HG03097 (cell line): ENCODE measurements around the gene VTN.

ENCODE experiments used
- ATAC-seq: cut with Tn5 transposase; IDR thresholded peaks from one replicate; pipeline ENCODE4 v1.9.1; 2021; ENCODE audit not compliant: unreplicated experiment, low FRiP score

VTN gene, protein sequence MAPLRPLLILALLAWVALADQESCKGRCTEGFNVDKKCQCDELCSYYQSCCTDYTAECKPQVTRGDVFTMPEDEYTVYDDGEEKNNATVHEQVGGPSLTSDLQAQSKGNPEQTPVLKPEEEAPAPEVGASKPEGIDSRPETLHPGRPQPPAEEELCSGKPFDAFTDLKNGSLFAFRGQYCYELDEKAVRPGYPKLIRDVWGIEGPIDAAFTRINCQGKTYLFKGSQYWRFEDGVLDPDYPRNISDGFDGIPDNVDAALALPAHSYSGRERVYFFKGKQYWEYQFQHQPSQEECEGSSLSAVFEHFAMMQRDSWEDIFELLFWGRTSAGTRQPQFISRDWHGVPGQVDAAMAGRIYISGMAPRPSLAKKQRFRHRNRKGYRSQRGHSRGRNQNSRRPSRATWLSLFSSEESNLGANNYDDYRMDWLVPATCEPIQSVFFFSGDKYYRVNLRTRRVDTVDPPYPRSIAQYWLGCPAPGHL

DNA sequence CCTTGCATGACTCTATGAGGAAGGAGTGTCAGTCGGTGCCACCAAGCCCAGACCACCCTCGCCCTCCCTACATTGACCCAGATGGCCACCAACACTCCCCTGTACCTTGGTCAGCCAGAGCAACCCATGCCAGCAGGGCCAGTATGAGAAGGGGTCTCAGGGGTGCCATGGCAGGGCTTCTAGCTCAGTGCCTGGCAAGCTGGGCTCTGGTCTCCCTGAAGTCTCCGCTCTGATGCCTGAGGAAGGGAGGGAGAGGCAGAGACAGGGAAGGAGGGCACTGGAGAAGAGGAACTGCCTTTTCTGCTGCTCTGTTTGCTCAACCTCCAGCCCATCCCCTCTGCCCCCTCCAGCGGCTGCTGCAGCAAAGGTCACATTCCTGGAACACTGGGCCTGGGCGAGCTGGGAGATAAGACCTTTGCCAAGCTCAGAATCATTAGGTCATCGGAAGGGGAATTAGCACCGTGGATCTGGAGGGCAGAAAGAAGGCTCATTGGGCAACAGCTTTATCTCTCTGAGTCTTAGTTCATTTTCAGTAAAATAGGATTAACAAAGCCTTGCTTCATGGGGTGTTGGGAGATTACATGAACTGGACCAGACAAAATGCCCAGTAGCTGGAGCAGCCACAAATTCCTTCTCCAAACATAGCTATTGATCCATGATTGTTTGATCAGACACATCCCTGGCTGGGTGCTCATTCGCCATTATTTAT is at the start of gene VTN:
TSS of gene VTN (minus strand) at position 273 of the 709 bp plus-strand sequence. CDS start at position 169, 104 bp downstream.
- no peak for ATAC-seq

DNA sequence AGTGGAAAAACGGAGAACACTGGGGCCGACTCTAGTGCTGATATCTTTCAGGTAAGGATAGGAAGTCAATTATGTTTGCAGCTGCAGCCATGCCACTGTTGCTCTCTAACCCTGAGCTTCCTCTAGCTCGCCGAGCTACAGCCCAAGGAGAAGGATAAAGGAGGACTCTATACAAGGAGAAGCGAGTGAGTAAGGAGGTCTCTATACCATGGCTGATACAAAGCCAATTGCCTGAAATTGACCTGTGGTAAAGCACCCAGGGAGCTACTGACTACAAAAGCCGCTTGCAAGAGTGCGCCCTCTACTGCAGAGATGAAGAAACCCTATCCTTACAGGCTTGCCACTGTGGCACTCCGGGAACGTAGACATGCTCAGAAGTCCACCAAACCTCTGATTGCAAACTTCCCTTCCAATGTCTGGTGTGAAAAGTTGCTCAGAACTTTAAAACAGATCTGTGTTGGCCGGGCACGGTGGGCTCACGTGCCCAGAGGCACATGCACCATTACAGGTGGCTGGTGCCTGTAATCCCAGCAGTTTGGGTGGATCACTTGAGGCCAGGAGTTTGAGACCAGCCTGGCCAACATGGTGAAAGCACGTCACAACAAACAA is 46.7 kb upstream of the VTN start:
- no peak for ATAC-seq

DNA sequence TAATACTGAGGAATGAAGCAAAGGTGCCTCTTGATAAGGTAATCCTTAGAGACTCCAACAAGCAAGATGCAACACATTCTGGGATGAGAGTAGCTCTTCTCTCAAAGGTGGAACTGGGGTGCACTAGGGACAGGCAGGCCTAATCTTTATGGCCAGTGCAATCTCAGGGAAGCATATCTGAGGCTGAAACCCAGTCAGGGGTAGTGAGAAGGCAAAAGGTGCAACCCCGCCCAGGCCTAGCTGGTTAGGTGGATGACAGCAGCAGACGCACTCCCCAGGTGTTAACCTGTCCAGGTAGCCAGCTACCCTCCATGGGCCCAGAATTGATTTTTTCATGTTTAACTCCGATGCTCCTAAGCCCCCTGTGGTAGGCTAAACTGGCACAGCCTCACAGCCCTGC is 45.8 kb upstream of the VTN start:
- ATAC-seq: no peak

DNA sequence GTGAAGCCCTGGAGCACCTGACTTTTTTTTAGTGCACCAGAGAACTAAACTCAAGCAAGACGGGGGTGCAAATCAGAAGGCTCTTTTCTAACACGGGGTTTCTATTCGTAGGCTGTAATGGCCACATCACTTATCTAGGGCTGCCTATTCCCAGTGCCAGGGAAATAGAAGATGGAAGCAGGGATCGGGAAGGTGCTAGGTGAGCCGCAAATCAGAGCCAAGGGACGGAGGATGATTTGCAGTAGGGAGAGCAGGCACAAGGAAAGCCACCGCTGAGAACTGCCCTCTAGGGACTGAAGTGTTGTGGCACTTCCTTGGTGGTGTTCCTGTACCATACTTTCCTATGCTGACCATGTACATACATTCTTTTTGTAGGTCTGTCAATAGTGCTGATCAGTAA is 43.7 kb upstream of the VTN start:
- no peak for ATAC-seq

DNA sequence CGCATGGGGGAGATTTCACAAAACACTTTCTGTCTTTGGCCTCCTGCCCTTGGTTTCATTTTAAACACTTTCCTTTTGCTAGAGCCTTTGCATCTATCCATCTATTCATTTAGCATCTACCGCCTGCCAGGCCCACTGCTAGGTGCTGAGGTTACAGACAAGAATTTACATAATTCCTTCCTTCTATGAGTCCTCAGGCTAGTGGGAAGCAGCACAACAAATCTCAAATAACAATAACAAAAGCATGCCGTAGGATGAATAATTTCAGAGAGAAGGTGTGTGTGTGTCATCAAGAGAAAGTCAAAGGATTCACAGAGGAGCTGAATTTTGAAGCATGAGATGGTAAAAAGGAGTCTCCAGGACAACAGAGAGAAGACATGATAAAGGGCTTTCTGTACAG is 42.0 kb upstream of the VTN start:
- ATAC-seq: no peak

DNA sequence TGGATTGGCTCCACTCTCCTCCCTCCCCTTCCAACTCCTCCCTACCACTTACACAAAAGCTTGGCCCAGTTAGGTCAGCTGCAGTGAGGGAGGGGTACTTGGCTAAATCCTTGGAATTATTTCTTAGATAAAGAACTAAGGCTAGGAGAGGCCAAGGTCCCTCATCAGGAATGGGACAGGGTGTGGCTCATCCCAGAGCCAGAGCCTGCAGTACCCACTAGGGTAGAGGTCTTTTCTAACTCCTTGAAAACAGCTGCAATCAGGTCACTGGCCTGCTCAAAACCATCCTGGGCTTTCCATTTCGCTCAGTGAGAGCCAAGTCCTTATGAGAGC is 37.8 kb upstream of the VTN start:
- no peak for ATAC-seq

DNA sequence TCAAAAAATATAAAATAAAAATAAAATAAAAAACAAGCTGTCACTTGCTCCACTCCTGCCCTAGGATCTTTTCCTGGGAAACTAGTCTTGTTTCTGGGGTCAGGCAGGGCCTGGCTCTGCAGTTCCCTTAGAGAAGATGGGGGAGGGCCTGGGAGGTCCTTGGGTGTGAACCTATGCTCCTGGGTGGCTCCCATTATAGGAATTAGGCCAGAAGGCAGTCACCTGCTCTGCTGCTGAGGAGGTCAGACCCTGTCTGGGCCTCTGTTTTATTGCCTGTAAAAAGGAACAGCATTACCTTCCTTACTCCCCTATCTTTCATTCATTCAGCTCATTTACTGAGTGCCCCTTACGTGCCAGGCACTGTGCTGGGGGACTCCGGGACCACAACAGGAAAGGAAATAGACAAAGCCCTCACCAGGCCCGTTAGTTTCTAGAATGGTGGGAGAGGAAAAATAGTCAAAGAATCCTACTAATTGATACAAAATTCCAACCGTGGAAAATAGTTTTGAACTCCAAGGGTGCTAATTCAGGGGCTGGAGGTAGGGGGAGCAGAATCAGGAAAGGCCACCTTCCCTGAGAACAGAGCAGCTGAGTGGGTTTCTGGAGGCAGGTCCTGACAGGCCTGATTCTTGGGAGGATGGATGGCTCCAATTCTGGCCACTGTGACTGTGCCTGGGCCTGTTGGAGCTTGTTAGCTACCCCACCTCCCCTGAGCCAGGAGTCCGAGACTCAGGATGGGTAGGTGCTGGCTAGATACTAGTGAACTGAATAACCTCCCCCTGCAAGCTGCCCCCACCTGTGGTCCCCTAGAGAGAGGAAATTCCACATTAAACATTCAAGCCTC is 37.2 kb upstream of the VTN start:
- no peak for ATAC-seq

DNA sequence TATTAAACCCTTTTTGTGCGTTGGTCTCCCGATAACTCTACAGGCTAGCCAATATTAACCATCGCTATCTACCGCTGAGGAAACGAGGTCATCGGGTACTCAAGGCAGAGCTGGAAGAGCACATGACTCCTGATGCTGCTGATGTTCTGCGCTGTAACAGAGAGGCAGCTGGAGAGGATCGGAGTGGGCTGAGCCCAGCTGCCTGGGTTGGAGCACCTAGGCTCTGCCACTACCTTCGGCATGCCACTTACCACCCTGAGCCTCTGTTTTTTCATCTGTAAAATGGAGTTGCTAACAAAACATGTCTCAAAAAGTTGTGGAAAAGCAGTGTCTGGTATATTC is 36.3 kb upstream of the VTN start:
- no peak for ATAC-seq

DNA sequence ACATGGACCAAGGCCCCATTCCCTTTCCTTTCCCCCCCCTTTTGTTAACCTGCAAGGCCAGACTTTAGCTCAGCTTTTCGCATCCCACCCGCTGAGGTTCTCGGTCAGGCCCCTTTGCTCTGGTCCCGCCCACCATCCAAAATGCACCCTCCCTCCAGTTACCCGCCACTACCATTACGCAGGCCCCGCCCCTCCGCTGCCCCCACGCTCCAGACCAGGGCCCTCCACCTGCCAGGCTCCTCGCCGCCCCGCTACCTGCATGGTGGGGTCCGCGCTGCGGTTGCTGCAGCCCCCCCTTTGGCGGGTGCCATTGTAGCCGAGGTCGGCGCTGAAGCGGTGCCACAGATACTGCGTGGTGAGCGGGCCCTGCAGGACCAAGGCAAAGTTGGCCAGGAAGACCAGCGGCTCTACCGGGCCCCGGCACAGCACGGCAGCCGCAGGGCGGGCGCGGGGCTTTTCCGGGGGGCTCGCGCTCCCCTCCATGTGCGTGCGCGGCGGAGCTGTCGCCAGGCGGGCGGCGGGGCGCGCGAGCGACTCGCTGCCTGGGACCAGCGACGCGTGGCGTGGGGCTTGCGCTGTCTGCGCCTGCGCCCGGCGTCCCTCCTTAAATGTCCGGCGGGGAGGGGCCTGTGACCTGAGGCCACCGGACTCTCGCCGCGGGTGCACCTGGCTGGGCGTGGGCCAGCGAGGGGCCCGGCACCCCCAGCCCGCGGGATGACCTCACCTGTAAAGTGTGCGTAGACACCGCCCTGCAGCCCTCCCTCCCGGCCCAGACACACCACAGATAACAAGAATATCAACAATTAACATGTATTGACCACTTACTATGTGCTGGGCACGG is 35.7 kb upstream of the VTN start, which contains the start of gene SLC46A1:
TSS of gene SLC46A1 (minus strand) at position 581 of the 841 bp plus-strand sequence. CDS start at position 483, 98 bp downstream.
- ATAC-seq: peak; percentile 41

DNA sequence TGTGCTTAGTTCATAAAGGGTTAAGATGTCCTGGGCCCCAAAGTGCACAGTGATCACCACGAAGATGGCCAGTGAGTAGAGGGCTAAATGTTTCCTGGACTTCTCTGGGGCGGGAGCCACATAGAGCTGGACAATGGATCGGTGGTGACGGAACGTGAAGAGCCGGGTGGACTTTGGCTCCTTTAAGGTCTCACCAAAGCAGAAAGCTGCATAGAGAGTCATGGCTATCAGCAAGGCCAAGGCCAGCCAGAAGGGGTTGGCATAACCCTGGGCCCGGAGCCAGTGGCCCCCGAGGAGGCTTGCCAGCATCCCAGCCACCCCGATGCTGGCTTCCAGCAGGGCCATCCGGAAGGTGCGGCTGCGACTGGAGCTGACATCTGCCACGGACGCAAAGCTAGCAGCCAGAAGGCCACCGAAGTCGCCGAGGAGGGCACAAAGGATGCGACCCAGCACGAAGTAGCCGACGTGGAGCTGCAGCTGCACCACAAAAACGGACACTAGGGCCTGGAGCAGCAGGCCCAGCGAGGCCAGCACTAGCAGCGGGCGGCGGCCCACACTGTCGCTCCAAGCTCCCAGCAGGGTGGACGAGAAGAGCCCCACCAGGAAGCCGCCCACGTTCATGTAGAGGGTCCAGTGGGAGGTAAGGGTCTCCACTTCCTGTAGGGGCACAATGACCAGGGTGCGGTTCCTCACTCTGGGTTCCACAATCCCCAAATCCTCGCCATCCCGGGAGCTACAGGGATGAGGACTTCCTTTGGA is 34.9 kb upstream of the VTN start:
- no peak for ATAC-seq

DNA sequence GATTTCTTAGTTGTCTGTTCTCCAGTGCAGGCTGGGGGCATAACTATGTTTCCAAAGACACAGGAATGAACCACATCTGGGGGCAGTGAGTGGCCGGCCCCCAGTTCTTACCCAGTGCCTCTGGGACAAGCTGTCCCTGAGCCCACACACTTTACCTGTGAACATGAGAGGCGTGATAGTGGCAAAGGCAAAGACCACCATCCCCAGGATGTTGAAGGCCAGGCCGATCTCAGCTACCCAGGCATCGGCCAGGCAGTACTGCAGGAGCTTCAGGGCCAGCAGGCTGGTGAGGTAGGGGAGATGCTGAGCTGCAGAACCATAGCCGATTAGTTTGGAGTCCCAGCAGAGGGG is 34.3 kb upstream of the VTN start:
- no peak for ATAC-seq

DNA sequence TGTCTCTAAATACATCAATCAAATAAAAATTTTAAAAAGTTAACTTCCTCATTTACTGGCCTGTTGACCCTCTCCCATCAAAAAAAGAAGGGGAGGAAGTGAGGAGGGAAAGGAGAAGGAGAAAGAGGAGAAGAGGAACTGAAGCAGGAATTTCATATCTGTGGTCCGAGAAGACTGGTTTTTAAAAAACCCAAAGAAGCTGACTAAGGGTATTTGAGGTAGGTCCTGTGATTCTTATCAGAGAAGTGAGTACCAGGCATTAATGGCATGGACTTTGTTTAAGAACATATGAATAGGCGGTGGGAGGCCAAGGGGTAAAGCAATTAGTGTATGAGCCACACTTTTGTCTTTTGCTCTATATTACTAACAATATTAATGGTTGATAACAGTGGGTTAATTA is 33.9 kb upstream of the VTN start:
- ATAC-seq: no peak

DNA sequence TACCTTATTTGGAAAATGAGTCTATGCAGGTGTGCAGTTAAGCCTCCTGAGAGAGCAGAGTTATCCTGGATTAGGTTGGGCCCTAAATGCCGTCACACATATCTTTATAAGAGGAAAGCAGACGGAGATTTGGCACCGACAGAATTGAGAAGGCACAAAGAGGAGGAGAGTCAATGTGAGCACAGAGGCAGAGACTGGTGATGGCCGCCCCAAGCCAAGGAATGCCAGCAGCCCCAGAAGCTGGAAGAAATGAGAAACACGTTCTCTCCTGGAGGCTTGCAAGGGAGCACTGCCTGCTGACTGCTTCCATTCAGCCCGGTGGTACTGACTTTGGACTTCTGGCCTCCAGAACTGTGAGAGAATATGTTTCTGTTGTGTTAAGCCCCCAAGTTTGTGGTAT is 32.7 kb upstream of the VTN start:
- ATAC-seq: no peak

DNA sequence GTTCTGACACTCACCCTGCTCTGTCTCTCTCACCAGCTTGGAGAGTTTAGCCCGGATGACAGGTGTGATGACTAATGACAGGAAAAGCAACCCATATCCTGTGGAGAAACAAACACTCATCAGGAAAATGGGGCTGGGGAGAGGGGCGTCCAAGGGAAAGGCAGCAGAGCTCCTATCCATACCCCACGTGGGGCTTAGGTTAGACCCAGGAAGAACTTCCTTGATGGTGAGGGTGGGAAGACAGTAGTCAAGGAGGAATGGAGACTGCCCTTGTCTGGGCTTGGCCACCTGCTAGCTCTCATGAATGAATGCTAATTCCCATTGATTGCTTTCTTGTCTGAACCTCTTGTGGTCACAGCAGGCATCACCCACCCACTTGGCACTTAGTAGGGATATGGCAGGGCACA is 32.1 kb upstream of the VTN start:
- ATAC-seq: no peak

DNA sequence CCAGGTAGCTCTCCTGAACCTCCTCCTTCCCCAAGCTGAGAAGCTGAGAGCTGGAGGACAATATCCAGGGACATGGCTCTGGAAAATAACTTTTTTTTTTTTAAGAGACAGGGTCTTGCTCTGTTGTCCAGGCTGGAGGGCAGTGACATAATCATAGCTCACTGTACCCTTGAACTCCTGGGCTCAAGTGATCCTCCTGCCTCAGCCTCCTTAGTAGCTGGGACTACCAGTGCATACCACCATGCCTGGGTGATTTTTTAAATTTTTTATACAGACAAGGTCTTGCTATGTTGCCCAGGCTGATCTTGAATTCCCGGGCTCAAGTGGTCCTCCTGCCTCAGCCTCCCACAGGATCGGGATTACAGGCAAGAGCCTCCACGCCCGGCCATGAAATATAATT is 29.7 kb upstream of the VTN start:
- no peak for ATAC-seq

DNA sequence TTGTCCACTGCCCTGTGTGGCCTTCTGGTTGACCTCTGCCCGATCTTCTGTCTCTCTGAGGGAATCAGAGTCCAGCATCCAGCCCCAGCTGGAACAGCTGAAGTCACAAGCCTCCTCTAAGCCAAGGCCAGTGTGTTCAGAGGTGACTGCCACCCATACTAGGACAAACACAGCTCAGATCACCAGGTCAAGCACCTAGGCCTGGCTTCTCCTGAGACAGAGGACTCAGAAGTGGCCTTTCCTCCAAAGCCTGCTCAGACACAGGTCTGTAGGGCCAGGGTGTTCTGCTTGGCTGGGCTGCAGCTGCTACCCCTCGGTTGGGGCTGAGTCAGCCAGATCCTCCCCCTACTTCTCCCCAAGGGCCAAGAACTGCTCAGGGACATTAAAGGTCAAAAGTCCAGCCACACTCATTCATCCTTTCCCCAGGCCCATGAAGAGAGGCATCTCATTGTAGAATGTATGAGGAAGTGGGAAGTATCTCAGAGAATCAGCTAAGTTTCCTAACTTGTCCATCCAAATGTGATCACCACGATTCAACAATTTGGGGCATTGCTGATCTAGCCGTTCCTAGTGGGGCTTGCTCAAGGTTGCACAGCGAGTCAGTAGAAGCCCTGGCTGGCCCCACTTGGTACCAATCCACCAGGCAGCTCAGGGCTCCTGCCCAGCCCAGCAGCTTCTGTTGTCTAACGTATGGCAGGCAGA is 28.3 kb upstream of the VTN start:
- no peak for ATAC-seq

DNA sequence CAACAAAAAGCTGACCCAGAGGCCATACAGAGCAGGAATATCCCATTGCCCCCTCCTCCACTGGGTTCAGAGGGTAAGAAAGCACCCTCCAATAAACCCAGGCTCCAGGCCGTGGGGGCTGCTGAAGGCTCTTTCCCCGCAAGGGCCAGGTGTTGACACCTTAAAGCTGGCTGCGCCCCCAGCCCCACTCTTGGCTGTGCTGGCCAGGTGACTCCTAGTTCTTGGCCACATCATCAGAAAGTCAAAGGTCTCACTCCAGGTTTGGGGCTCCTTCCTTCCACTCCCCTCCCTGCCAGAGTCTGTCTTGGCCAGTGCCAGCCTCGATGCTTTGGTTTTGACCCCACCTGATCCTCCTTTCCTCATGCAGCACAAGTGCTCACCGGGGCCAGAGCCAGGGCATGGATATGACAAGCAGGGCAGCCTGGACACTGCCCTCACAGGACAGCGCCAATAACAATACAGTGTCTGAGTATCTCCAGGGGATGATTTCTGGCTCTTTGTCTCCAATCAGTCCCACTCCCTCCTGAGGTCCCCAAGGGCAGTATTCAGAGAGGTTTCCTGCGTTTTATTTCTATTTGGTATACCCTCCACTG is 27.7 kb upstream of the VTN start:
- ATAC-seq: no peak

DNA sequence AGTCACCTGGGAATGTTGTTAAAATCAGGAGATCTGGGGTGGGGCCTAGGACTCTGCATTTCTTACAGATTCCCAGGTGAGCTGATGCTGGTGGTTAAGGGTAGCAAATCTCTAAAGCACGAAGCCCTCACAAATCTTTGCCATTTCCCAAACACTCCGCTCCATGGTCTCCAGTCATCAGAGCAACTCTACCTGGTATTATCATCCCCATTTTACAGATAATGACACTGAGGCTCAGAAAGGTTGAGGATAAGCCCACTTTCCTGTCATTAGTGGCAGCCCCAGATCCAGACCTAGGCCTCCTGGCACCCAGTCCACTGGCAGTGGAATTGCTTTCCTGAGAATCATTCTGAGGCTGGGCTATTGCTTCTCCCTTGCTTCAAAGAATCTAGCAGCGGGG is 27.2 kb upstream of the VTN start:
- no peak for ATAC-seq
